ENCODE measurements around the gene PDGFRB. TPM values are rescaled to one million over a fixed set of nuclear protein-coding genes. Genes with fewer than 3 reads are reported as not detected.

PDGFRB gene
- total RNA-seq, 2 experiments from 2014 or later, result 0.61 to 2.1 TPM

DNA sequence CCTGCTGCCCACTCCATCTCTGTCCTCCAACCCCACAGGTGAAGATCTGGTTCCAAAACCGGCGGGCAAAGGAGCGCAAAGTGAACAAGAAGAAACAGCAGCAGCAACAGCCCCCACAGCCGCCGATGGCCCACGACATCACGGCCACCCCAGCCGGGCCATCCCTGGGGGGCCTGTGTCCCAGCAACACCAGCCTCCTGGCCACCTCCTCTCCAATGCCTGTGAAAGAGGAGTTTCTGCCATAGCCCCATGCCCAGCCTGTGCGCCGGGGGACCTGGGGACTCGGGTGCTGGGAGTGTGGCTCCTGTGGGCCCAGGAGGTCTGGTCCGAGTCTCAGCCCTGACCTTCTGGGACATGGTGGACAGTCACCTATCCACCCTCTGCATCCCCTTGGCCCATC is 27.8 kb upstream of the PDGFRB start:
- ChIA-PET POLR2A (no interaction called here), CTCF (no interaction called here)

DNA sequence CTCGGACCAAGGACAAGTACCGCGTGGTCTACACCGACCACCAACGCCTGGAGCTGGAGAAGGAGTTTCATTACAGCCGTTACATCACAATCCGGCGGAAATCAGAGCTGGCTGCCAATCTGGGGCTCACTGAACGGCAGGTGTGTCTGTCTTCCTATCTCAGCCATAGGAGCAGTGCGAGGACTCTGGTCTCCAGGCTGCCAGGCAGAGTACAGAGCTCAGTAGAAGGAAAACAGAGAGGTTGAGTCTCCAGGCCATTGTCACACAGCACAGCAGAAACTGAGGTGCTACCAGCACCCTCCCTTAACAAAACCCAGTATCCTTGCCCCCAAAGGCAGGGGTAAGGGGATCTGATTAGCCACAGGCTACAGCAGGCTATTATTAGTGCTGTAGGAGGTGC is 27.1 kb upstream of the PDGFRB start:
- ChIA-PET POLR2A (no interaction called here), CTCF (no interaction called here)

DNA sequence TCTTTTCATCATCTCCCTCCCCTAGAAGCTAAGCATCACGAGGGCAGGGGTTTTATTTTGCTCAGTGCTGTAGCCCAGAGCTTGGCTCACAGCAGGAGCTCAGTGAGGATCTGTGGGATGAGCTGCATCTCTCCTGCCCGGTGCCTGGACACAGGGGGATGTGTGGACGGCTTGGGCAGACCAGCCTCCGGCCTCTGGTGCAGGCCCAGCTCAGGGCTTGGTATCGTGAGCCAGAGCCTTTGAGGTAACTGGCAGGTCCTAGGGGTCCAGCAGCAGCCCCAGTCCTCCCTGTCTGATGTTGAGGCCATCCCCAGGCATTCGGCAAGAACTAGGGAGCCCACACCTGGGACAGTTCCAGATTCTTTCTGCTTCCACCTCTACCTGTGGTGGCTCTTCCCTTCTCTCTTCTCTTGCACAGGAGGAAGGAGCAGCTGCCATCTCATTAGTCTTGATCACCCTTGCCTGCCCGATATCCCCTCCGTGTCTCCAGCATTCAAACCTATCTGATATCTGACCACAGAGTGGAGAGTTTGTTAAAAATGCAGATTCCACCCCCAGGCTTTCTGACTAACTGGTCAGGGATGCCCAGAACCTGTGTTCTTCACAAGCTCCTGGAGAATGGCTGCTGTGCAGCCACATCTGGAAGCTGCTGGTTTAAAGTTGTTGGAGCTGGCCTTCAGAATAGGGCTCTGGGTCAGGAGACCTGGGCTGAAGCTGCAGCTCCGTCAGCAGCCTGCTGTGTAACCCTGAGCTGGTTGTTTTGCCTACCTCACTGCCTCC is 26.3 kb upstream of the PDGFRB start:
- POLR2A ChIA-PET, result no interaction called here
- CTCF ChIA-PET, result no interaction called here

DNA sequence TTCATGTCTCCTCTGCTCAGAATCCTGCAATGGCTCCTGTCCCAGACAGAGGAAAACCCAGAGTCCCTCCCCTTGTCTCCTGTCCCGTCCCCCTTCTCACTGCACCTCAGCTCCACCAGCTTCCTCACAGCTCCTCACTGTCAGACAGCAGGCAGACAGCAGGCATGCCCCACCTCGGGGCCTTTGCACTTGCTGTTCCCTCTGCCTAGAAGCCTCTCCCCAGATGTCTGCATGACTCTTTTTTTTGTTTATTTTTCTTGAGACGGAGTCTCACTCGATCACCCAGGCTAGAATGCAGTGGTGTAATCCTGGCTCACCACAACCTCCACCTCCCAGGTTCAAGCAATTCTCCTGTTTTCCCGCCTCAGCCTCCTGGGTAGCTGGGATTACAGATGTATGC is 25.4 kb upstream of the PDGFRB start:
- CTCF ChIA-PET, result no interaction called here
- POLR2A ChIA-PET, result no interaction called here

DNA sequence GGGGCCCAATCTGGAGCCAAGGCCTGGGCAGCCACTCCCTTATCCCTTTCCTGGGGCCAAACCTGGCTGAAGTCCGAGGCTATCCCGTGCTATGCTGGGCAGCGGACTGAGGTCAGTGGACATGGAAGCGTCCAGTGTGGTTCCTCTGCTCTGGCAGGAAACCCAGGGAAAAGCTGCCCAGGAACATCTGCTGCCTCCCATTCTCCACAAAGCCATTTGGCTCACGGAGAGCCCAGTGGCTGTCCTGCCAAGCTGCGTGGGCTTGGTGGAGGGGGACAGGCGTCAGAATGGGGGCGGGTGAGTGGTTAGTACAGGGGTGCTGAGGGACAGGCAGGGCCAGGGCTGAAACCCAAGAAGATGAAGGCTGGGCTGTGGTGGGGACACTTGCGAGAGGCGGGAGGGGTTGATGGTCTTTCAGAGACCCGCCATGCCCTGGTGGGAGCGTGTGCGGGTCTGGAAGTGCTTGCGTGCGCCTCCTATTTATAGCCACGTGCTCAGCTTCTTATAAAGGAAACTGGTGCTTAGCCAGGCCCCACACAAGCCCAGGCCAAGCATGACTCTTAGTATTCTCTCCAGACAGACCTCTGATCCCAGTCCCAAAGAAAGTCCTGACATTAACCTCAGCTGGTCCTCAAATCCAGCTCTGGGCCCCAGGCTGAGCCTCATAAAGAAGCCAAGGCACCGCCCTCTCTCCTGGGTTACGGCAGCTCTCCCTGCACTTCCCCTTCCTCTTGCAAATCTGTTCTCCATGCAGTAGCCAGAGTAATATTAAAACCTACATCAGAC is 24.8 kb upstream of the PDGFRB start:
- CTCF ChIA-PET, result no interaction called here
- POLR2A ChIA-PET, result no interaction called here

DNA sequence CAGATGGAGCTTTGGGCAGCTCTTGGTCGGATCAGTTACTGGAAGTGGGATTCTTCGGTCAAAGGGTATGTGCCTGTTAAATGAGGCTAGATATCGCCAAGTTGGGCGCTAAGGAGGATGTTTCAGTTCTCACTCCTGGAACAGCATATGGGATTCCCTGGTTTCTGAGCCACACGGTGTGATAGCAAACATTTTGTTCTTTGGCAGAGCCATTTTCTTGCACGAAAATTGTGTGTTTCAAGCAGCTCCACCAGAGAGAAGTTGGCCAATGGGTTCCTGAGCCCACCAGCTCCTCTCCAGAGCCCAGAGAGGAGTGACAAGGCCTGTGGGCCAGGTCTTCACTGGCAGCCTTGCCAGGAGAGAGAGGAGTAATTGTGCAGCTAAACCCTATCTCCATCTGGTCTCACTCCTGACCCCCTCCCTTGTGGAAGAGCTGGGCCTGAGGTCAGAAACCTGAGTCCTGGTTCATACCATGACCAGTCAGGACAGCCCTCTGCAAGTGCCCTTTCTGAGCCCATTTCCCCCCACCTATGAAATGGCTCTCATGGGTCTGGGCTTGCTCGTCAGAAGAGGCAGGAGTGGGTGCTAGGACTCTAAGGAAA is 23.5 kb upstream of the PDGFRB start:
- ChIA-PET CTCF (no interaction called here), POLR2A (no interaction called here)

DNA sequence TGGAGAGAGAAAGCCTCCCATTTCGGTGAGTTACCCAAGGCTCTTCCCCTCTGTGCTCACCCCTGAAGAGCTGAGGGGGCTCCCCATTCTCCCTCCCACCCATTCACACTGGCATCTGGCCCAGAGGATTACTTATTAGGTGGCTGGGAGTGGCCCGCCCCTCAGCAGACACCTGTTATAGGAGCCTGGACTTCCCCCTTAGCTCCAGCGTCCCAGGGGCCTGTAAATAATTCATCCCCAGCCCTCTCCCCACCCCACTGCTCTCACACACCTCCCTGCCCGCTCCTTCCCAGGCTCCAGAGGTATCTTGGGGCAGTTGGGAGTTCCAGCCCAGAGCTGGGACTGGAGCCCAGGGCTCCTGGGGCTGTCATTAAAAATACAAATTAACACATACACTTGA is 22.6 kb upstream of the PDGFRB start:
- POLR2A ChIA-PET, result no interaction called here
- CTCF ChIA-PET, result no interaction called here

DNA sequence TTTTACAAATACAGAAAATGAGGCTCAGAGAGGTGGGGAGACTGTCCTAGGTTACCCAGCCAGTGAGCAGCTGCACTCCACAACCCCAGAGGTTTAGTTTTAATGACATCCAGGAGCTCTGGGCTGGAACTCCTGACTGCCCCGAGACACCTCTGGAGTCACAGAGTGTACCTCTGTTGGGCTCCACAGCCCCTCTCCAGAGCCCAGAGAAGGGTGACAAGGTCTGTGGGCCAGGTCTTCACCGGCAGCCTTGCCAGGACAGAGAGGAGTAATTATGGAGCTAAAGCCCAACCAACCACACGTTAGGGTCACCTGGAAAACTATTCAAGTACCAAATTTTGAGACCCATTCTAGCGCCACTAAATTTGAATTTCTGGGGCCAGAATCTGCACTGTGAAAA is 22.1 kb upstream of the PDGFRB start:
- ChIA-PET CTCF (no interaction called here), POLR2A (no interaction called here)

DNA sequence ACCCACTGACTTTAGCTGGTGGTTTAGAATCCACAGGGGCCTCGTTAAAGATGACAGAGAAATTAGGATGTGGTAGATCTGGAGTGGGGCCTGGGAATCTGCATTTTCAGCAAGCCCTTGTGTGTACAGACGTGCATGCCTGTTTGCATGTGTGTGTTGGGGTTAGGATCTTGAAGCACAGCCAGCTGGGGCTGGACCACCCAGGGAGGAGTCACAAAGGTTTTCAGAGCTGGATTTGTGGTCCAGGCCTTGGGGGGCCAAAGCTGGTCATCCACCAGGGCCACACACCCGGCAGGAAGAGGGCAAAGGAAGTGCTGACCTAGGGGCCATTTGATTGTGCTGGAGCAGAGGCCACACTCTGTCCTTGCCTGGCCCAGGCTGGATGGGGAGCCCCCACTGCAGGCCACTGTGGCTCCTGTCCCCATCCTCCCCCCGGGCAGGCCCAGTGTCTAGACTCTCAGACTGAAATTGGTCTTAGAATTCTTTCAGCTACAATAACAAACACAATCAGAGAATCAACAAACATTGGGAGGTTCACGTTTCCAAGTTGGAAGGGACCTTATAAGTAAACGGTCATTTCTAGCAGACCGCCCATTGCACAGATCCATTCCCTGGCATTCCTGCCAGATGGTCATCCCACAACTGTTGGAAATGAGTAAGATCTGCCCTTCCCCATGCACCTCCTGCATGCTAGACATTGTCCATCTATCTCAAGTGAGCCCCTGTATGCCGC is 21.3 kb upstream of the PDGFRB start:
- CTCF ChIA-PET, result no interaction called here

DNA sequence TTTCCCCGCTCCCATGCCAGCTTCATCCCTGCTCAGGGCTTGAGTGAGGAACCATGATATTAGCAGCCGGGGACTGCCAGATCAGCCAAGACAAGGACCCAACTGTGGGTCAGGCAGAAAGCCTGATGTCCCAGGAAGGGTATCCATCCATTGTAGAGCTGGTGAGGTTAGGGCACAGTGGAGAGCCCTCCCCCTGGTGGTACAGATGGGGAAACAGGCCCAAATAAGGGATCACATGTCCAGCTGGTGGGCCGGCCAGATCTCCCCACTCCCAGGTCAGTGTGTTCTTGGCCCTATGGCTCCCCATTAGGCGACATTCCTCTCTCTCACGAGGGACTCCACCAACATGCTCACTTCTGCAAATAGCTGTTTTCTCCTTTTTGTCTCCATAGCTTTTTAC is 19.9 kb upstream of the PDGFRB start:
- CTCF ChIA-PET, result interaction anchor here (0.6 to 1.8 kb wide), 2 partner anchors 13 to 40 kb away, joined by 3 to 4 read pairs; no protein-coding TSS in a partner anchor
- POLR2A ChIA-PET, result no interaction called here

More for the DNA sequence above, 21.3 kb upstream of the PDGFRB start:
- POLR2A ChIA-PET, result no interaction called here

DNA sequence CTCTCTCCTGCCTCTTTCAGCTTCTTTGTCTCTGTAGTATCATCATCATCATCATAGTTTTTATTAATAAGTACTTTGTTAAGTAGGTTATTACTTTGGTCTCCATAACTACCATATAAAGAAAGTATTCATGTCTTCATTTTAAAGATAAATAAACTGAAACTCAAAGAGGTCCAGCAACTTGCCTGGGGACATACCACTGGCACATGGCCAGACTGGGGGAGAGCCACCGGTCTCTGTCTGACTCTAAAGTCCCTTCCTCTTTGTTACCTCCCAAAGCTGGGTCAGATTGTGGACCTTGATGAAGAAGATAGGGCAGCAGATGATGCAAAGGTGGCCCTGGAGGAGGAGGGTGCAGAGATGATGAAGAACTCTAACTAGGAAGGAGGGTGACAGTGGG is 19.4 kb upstream of the PDGFRB start:
- ChIA-PET POLR2A (no interaction called here), CTCF (interaction anchor here (0.6 to 1.8 kb wide), 3 partner anchors 12 to 120 kb away, joined by 3 to 4 read pairs (median 3); no protein-coding TSS in a partner anchor)

DNA sequence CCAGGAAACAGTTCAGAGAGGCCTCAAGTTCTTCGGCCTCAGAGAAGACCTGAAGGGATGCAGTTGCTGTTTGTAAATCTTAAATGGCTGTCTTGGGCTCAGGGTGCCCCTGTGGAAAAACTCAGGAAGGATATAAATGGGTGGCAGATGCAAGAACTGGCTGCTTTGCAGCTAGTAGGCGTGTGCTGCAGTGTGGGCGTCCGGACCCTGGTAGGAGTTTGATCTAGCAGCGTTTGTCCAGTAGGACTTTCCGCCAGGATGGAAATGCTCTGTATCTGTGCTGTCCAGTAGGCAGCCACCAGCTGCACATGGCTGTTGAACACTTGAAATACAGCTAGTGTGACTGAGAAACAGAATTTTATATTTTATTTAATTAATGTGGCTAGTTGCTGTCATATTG is 18.6 kb upstream of the PDGFRB start:
- ChIA-PET CTCF (interaction anchor here (0.8 to 1.8 kb wide), 2 partner anchors 12 to 121 kb away, joined by 3 to 4 read pairs; no protein-coding TSS in a partner anchor), POLR2A (no interaction called here)

DNA sequence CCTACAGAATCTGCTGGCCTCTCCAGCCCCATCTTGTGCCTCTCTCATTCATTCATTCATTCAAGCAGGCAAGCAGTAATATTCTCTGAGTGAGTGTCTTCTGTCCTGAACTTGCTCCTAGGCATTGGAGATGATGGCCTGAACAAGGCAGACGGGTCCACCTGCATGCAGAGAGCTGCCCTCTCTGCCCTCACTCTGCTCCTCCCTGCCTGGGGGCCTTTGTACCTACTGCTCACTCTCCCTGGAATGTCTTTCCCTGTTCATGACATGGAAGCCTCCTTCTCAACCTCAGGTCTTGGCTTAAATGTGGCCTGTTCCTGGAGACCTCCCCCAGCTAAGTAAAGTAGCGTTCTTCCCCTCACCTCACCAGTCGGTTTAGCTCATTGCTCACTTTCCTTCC is 17.5 kb upstream of the PDGFRB start:
- CTCF ChIA-PET, result interaction anchor here (1.0 kb wide), 1 partner anchor 45 kb away, joined by 3 read pairs; no protein-coding TSS in a partner anchor
- POLR2A ChIA-PET, result no interaction called here

DNA sequence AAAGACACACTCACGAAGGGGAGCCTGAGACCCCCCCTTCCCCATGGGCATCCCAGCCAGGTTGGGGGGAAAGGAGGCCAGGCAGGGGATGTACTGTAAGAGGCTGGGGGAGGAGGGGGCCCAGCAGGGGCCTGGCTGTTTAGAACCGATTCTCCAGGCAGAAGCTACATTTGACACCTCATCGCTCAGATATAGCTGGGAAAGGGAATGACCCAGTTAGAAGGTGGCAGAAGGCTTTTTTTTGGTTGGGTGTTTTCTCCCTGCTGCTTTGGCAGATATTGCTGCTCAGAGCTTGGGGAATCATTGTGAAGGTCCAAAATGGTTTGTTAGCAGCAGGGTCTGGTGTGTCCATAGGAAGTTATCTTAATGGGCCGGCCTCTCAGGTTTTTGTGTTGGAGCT is 16.9 kb upstream of the PDGFRB start:
- CTCF ChIA-PET, result no interaction called here
- POLR2A ChIA-PET, result no interaction called here

DNA sequence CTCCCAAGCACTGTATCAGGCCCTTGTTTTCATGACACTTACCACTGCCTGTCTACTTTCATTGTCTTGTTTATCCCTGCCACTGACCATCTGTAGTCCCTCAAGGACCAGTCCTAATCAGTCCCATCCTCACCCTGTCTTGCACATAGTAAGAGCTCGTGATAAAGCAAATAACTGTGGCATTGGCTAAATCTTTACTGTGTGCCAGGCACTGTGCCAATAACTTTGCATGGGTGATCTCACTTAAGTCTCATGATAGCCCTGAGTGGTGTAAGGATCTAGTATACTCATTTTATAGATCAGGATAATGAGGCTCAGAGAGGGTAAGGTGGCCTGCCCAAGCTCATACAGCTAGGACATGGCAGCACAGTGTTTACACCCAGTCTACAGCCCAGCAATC is 16.5 kb upstream of the PDGFRB start:
- ChIA-PET POLR2A (no interaction called here), CTCF (no interaction called here)

DNA sequence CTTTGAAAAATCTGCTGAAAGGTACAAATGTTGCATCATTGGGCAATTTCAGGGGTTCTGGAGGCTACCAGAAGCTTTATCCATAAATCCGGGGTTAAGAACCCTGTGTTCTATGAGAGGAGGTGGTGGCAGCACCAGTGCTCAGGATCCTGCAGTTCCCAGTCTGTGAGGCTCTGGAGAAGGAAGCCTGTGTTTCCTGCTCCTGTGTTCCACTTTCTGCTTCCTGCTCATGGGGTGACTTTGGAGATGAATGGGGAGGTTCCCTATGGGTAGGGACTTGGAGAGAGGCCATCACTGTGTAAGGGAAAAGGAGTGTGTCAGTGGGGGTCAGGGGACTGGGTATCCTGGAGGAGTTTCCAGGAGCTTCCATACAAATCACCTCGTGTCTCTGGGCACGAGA is 13.2 kb upstream of the PDGFRB start:
- ChIA-PET POLR2A (no interaction called here), CTCF (no interaction called here)

DNA sequence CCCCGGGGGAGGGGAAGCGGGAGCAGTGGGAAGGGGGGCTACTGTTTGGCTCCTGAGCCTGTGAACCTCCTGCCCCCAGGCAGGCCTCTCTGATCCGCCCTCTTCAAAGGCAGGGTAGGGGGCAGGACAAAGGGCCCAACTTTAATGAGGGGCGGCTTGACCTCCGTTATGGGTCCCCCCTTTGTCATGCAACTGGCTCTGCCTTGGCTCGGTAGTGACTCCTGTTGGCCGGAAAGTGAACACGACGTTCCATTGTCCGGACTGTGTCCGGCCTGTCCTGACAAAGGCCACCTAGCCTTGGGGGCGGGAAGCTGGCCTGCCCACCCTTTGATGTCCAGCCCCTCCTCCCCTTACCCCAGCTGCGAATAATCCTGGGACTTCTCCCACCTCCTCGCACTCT is 12.3 kb upstream of the PDGFRB start:
- CTCF ChIA-PET, result no interaction called here

DNA sequence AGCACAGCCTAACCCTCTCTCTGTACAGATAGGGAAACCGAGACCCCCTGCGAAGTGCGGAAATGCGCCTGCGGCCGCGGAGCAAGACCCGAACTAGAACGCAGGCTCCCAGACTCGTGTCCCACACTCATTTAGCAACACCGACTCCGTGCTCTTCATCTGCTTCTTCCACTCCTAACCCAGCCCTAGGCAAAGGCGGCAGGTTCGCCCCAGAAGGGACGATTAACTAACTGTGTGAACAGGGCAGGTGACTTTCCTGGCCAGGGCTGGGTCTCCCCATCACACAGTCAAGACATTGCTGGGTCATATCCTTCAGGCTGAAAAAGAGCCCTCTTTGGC is 11.8 kb upstream of the PDGFRB start:
- POLR2A ChIA-PET, result no interaction called here

More for the DNA sequence above, 12.3 kb upstream of the PDGFRB start:
- POLR2A ChIA-PET, result no interaction called here

DNA sequence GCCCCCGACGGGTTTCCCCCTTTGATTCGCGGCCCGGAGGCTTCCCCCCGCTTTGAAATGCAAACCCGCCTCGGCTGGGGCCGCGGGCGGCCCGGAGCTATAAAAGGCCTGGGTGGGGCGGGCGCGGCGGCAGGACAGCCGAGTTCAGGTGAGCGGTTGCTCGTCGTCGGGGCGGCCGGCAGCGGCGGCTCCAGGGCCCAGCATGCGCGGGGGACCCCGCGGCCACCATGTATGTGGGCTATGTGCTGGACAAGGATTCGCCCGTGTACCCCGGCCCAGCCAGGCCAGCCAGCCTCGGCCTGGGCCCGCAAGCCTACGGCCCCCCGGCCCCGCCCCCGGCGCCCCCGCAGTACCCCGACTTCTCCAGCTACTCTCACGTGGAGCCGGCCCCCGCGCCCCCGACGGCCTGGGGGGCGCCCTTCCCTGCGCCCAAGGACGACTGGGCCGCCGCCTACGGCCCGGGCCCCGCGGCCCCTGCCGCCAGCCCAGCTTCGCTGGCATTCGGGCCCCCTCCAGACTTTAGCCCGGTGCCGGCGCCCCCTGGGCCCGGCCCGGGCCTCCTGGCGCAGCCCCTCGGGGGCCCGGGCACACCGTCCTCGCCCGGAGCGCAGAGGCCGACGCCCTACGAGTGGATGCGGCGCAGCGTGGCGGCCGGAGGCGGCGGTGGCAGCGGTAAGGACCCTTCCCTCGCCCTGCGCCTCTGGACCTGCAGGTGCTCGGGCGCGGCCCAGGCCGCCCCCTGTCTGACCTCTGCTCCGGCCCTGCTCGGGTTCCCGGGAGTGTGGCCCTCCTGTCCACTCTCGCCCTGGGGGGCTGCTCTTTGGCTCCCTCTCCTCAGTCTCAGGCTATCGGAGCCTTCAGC is 11.2 kb upstream of the PDGFRB start, which contains the start of gene CDX1:
TSS of gene CDX1 (plus strand) at position 129 of the 862 bp plus-strand sequence. CDS start at position 228, 99 bp downstream.
- ChIA-PET POLR2A (no interaction called here), CTCF (interaction anchor here (1.5 kb wide), 1 partner anchor 52 kb away, joined by 3 read pairs; no protein-coding TSS in a partner anchor)

More for the DNA sequence above, 11.8 kb upstream of the PDGFRB start:
- CTCF ChIA-PET, result no interaction called here
